CD4-positive, CD25-positive, alpha-beta regulatory T cell (primary cell): ENCODE measurements around the gene OGFOD3. TPM values are rescaled to one million over a fixed set of nuclear protein-coding genes. Genes with fewer than 3 reads are reported as not detected.
A peak's percentile ranks its signal among the peaks of the same experiment; 100 is the strongest.

Source experiments
- ATAC-seq, 2 donors: fragments of 150-1000 bp; cut with Tn5 transposase; one replicate each; pipeline ENCODE4 v1.10.0; 2021; ENCODE audit warnings: low read depth in 2 of 2, moderate number of reproducible peaks in 2 of 2, moderate library complexity in 1 of 2
- DNase-seq, 3 donors: peaks; one replicate each; pipeline versions ENCODE4 v3.0.0 to v3.0.0-alpha.2; 2012 to 2022; ENCODE audit warnings: mixed read lengths in 1 of 3
- H3K27ac ChIP-seq: one replicate; pipeline ENCODE4 v1.7.0; 2013; ENCODE audit warnings: mild to moderate bottlenecking, low read length; ENCODE audit not compliant: insufficient read depth, poor library complexity, severe bottlenecking
- H3K27me3 ChIP-seq: one replicate; pipeline ENCODE4 v1.7.0; 2013; ENCODE audit warnings: low read length; ENCODE audit not compliant: control insufficient read depth, insufficient read depth
- H3K36me3 ChIP-seq: one replicate; pipeline ENCODE4 v1.7.0; 2013; ENCODE audit warnings: mild to moderate bottlenecking, low read length, moderate library complexity; ENCODE audit not compliant: control insufficient read depth, insufficient read depth
- H3K4me1 ChIP-seq: 2 replicates; pipeline ENCODE4 v1.7.0; 2013; ENCODE audit warnings: mild to moderate bottlenecking, low read length; ENCODE audit not compliant: insufficient read depth, control insufficient read depth, poor library complexity, severe bottlenecking
- H3K4me3 ChIP-seq: one replicate; pipeline ENCODE4 v1.7.0; 2013; ENCODE audit warnings: low read depth, mild to moderate bottlenecking, low read length, moderate library complexity
- H3K9me3 ChIP-seq, 2 experiments: 1 replicate in 1 of 2; 2 replicates in 1 of 2; pipeline ENCODE4 v1.7.0; 2013; ENCODE audit warnings: low read length in 2 of 2, mild to moderate bottlenecking in 1 of 2, moderate library complexity in 1 of 2; ENCODE audit not compliant: control insufficient read depth in 2 of 2
- H3K27ac Mint-ChIP-seq, 3 donors: one replicate each; pipeline ENCODE4 v1.8.0; 2020 to 2022; ENCODE audit warnings: mild to moderate bottlenecking in 3 of 3, mixed read lengths in 3 of 3, moderate library complexity in 2 of 3
- H3K27me3 Mint-ChIP-seq: one replicate; pipeline ENCODE4 v1.8.0; 2022; ENCODE audit warnings: mild to moderate bottlenecking, mixed read lengths
- H3K36me3 Mint-ChIP-seq: one replicate; pipeline ENCODE4 v1.8.0; 2020; ENCODE audit warnings: mixed read lengths
- H3K4me1 Mint-ChIP-seq, 4 donors: one replicate each; pipeline ENCODE4 v1.8.0; 2020 to 2022; ENCODE audit warnings: mixed read lengths in 4 of 4, mild to moderate bottlenecking in 1 of 4
- H3K4me3 Mint-ChIP-seq, 4 donors: one replicate each; pipeline ENCODE4 v1.8.0; 2020 to 2022; ENCODE audit warnings: mild to moderate bottlenecking in 4 of 4, mixed read lengths in 4 of 4, moderate library complexity in 3 of 4
- H3K9me3 Mint-ChIP-seq, 7 donors: one replicate each; pipeline ENCODE4 v1.8.0; 2020 to 2022; ENCODE audit warnings: mixed read lengths in 7 of 7, mild to moderate bottlenecking in 3 of 7, moderate library complexity in 2 of 7
- polyA plus RNA-seq, 4 donors: library from polyadenylated mRNA; unstranded; fragments of 300-500 nt; fragmentation: Illumina TruSeq; gene quantifications; one replicate each; pipeline ENCODE4 v1.2.3, GENCODE V29; 2021
- total RNA-seq: library from RNA; stranded (reverse); gene quantifications from one replicate; pipeline ENCODE4 v1.2.3, GENCODE V29; 2022

The OGFOD3 gene
- total and polyA plus RNA-seq, 5 donors from 2014 or later = 13.9 to 32.9 (median 22.0) TPM

- Histone ChIP-seq H3K4me1 (peaks cover 12% of the 10 kb centered on the region), H3K27me3 (no peaks in the 10 kb centered on the region), H3K27ac (no peak overlapping the region), H3K9me3 (no peaks in the 10 kb centered on the region), H3K36me3 (peaks cover 2% of the 10 kb centered on the region), H3K4me3 (no peak overlapping the region)
- ATAC-seq = no peak
- no peak for DNase-seq
- Mint-ChIP-seq H3K27ac (no peak overlapping the region), H3K36me3 (no peaks in the 10 kb centered on the region), H3K27me3 (no peaks in the 10 kb centered on the region), H3K9me3 (no peaks in the 10 kb centered on the region), H3K4me1 (peaks cover 0 to 6% (median 3%) of the 10 kb centered on the region in 4 donors), H3K4me3 (no peak overlapping the region)
Observed at GRCh38 chr17:82435601-82436583, 17.5 kb upstream of the OGFOD3 start.

- Histone ChIP-seq H3K9me3 (no peaks in the 10 kb centered on the region), H3K4me3 (no peak overlapping the region), H3K4me1 (peaks cover 12% of the 10 kb centered on the region), H3K27me3 (no peaks in the 10 kb centered on the region), H3K27ac (no peak overlapping the region), H3K36me3 (peaks cover 2% of the 10 kb centered on the region)
- H3K36me3 Mint-ChIP-seq = peaks cover 2% of the 10 kb centered on the region
- peaks cover 0 to 8% (median 2%) of the 10 kb centered on the region in 4 donors for H3K4me1 Mint-ChIP-seq
- H3K4me3 Mint-ChIP-seq = no peak overlapping the region
- H3K27ac Mint-ChIP-seq = no peak overlapping the region
- no peaks in the 10 kb centered on the region for H3K9me3 Mint-ChIP-seq
- no peaks in the 10 kb centered on the region for H3K27me3 Mint-ChIP-seq
- DNase-seq (no peak), ATAC-seq (no peak)
Observed at GRCh38 chr17:82435103-82435502, 16.7 kb upstream of the OGFOD3 start.

GRCh38 chr17:82434216-82434565, 15.8 kb upstream of the OGFOD3 start:
- Histone ChIP-seq H3K27ac (no peak overlapping the region), H3K4me1 (peaks cover 14% of the 10 kb centered on the region), H3K36me3 (peaks cover 2% of the 10 kb centered on the region), H3K4me3 (no peak overlapping the region), H3K27me3 (no peaks in the 10 kb centered on the region), H3K9me3 (no peaks in the 10 kb centered on the region)
- H3K27me3 Mint-ChIP-seq = no peaks in the 10 kb centered on the region
- peaks cover 4 to 17% (median 10%) of the 10 kb centered on the region in 4 donors for H3K4me1 Mint-ChIP-seq
- peak overlapping the region in 1 of 3 donors; percentile 51 for H3K27ac Mint-ChIP-seq
- peaks cover 11% of the 10 kb centered on the region for H3K36me3 Mint-ChIP-seq
- H3K4me3 Mint-ChIP-seq = no peak overlapping the region
- peak in 2 of 3 donors; percentile 22 to 72 for DNase-seq
- H3K9me3 Mint-ChIP-seq = no peaks in the 10 kb centered on the region
- ATAC-seq = peak; percentile 70 to 74

GRCh38 chr17:82433560-82434215, 15.3 kb upstream of the OGFOD3 start:
- ATAC-seq = no peak
- Mint-ChIP-seq H3K9me3 (no peaks in the 10 kb centered on the region), H3K4me1 (peaks cover 4 to 21% (median 12%) of the 10 kb centered on the region in 4 donors), H3K27ac (no peak overlapping the region), H3K27me3 (no peaks in the 10 kb centered on the region), H3K36me3 (peaks cover 11% of the 10 kb centered on the region), H3K4me3 (no peak overlapping the region)
- Histone ChIP-seq H3K27me3 (no peaks in the 10 kb centered on the region), H3K4me1 (peaks cover 16% of the 10 kb centered on the region), H3K27ac (no peak overlapping the region), H3K9me3 (no peaks in the 10 kb centered on the region), H3K36me3 (peaks cover 2% of the 10 kb centered on the region), H3K4me3 (no peak overlapping the region)
- no peak for DNase-seq

GRCh38 chr17:82432017-82432416, 13.6 kb upstream of the OGFOD3 start:
- no peaks in the 10 kb centered on the region for H3K27me3 Mint-ChIP-seq
- no peak for DNase-seq
- peaks cover 4 to 24% (median 15%) of the 10 kb centered on the region in 4 donors for H3K4me1 Mint-ChIP-seq
- peaks cover 16% of the 10 kb centered on the region for H3K36me3 Mint-ChIP-seq
- peaks cover 16% of the 10 kb centered on the region for H3K4me1 ChIP-seq
- H3K27ac Mint-ChIP-seq = no peak overlapping the region
- H3K4me3 Mint-ChIP-seq = no peak overlapping the region
- no peaks in the 10 kb centered on the region for H3K9me3 ChIP-seq
- H3K27ac ChIP-seq = no peak overlapping the region
- no peak overlapping the region for H3K4me3 ChIP-seq
- no peaks in the 10 kb centered on the region for H3K27me3 ChIP-seq
- no peak for ATAC-seq
- peaks cover 2% of the 10 kb centered on the region for H3K36me3 ChIP-seq
- no peaks in the 10 kb centered on the region for H3K9me3 Mint-ChIP-seq

GRCh38 chr17:82429824-82430223, 11.4 kb upstream of the OGFOD3 start:
- Mint-ChIP-seq H3K9me3 (no peaks in the 10 kb centered on the region), H3K4me1 (peaks cover 4 to 24% (median 16%) of the 10 kb centered on the region in 4 donors), H3K36me3 (peaks cover 16% of the 10 kb centered on the region), H3K4me3 (peak overlapping the region in 1 of 4 donors; percentile 36), H3K27ac (peak overlapping the region in 2 of 3 donors; percentile 32 to 69), H3K27me3 (no peaks in the 10 kb centered on the region)
- Histone ChIP-seq H3K9me3 (no peaks in the 10 kb centered on the region), H3K27me3 (no peaks in the 10 kb centered on the region), H3K4me1 (peaks cover 16% of the 10 kb centered on the region), H3K4me3 (no peak overlapping the region), H3K36me3 (no peaks in the 10 kb centered on the region), H3K27ac (no peak overlapping the region)
- no peak for DNase-seq
- no peak for ATAC-seq

- H3K4me1 ChIP-seq = peaks cover 5% of the 10 kb centered on the region
- Mint-ChIP-seq H3K27ac (no peak overlapping the region), H3K4me3 (no peak overlapping the region), H3K9me3 (no peaks in the 10 kb centered on the region), H3K36me3 (peaks cover 16% of the 10 kb centered on the region), H3K27me3 (no peaks in the 10 kb centered on the region), H3K4me1 (peaks cover 9 to 29% (median 16%) of the 10 kb centered on the region in 4 donors)
- no peak for DNase-seq
- H3K36me3 ChIP-seq = no peaks in the 10 kb centered on the region
- ATAC-seq = no peak
- H3K27ac ChIP-seq = no peak overlapping the region
- no peak overlapping the region for H3K4me3 ChIP-seq
- H3K9me3 ChIP-seq = no peaks in the 10 kb centered on the region
- no peaks in the 10 kb centered on the region for H3K27me3 ChIP-seq
Observed at GRCh38 chr17:82428546-82428945, 10.2 kb upstream of the OGFOD3 start.
